Panc1 (cell line): ENCODE data around the gene PIM2. TPM values are rescaled to one million over a fixed set of nuclear protein-coding genes. Genes with fewer than 3 reads are reported as not detected.

Experiments used
- ATAC-seq: fragments of 200-7000 bp; cut with Tn5 transposase; 2 replicates; pipeline ENCODE4 v1.9.1; 2020; ENCODE audit warnings: mild to moderate bottlenecking, moderate library complexity
- BruUV-seq: library from RNA; stranded (reverse); fragments of 400-500 nt; replicated peaks from 2 replicates; lab custom pipeline; 2021; lab: Mats Ljungman, UMichigan
- CTCF ChIA-PET: fragments of 300-600 bp; sonication (Branson Sonifier 250); formaldehyde crosslinking; loops from one replicate; lab custom pipeline; 2022; ENCODE audit warnings: antibody characterized with exemption; lab: Charles Lee
- POLR2A ChIA-PET: fragments of 300-600 bp; sonication (Branson Sonifier 250); formaldehyde crosslinking; loops from one replicate; lab custom pipeline; 2022; ENCODE audit warnings: antibody characterized with exemption; lab: Charles Lee
- DNase-seq: peaks from one replicate; pipeline ENCODE4 v3.0.0-alpha.2; 2010; ENCODE audit warnings: low read depth, low spot score
- H3K27ac ChIP-seq: 2 replicates; pipeline ENCODE4 v1.5.1; 2011; ENCODE audit warnings: mild to moderate bottlenecking, low read length, inconsistent platforms
- H3K27me3 ChIP-seq: fragments of 200-500 bp; sonication (Bioruptor generic); 2 replicates; pipeline ENCODE4 v1.6.0; 2014; ENCODE audit warnings: low read length, inconsistent platforms; ENCODE audit not compliant: control insufficient read depth, insufficient read depth
- H3K36me3 ChIP-seq: fragments of 200-500 bp; sonication (Bioruptor generic); 2 replicates; pipeline ENCODE4 v1.5.1; 2014; ENCODE audit warnings: inconsistent platforms, mild to moderate bottlenecking, low read length, moderate library complexity; ENCODE audit not compliant: control insufficient read depth, insufficient read depth
- H3K4me1 ChIP-seq: 2 replicates; pipeline ENCODE4 v1.5.1; 2011; ENCODE audit warnings: inconsistent platforms, mild to moderate bottlenecking, low read length, moderate library complexity; ENCODE audit not compliant: control insufficient read depth, insufficient read depth
- H3K4me3 ChIP-seq, 2 experiments: 2 replicates each; pipeline ENCODE4 v1.5.1; 2011 to 2012; ENCODE audit warnings: low read depth in 2 of 2, low read length in 2 of 2, mild to moderate bottlenecking in 2 of 2, inconsistent platforms in 1 of 2, moderate library complexity in 1 of 2
- H3K9me3 ChIP-seq: fragments of 200-500 bp; sonication (Bioruptor generic); 2 replicates; pipeline ENCODE4 v1.5.1; 2014; ENCODE audit warnings: low read depth, mild to moderate bottlenecking, inconsistent platforms, low read length, moderate library complexity; ENCODE audit not compliant: control insufficient read depth, insufficient read depth
- CTCF ChIP-seq: fragments of 450-650 bp; IDR thresholded peaks from 2 replicates; pipeline ENCODE4 v1.5.1; 2017; ENCODE audit warnings: mild to moderate bottlenecking
- POLR2AphosphoS5 ChIP-seq: IDR thresholded peaks from 2 replicates; pipeline ENCODE4 v1.6.1; 2012; ENCODE audit warnings: mild to moderate bottlenecking, low read depth, low read length, moderate library complexity
- REST ChIP-seq, 2 experiments: IDR thresholded peaks; 2 replicates each; pipeline ENCODE4 v1.6.1; 2011 to 2012; ENCODE audit warnings: low read depth in 2 of 2, control low read depth in 1 of 2, low read length in 1 of 2, mild to moderate bottlenecking in 1 of 2, moderate library complexity in 1 of 2; ENCODE audit not compliant: insufficient read depth in 1 of 2
- SIN3A ChIP-seq: IDR thresholded peaks from 2 replicates; pipeline ENCODE4 v1.6.1; 2012; ENCODE audit warnings: low read depth, mild to moderate bottlenecking, low read length, moderate library complexity, borderline replicate concordance; ENCODE audit not compliant: insufficient read depth
- TCF7L2 ChIP-seq: IDR thresholded peaks from 2 replicates; pipeline ENCODE4 v1.6.1; 2011; ENCODE audit warnings: mild to moderate bottlenecking, low read depth, low read length, inconsistent platforms
- in situ Hi-C: cut with HindIII; loops from 2 replicates; pipeline ENCODE4 v1.10.0; 2016; ENCODE audit warnings: low sequenced_read_pairs, low pct_unique_long_range_greater_than_20kb
- intact Hi-C: fragments of 100-400 bp; cut with micrococcal nuclease; formaldehyde crosslinking; loops from one replicate; pipeline ENCODE4 v1.10.0; 2022; ENCODE audit not compliant: unreplicated experiment
- total RNA-seq: library from RNA; stranded (reverse); gene quantifications from one replicate; pipeline ENCODE4 v1.2.1, GENCODE V29; 2021; ENCODE audit not compliant: unreplicated experiment

PIM2 gene
- total RNA-seq, 1 experiment from 2014 or later: 52.6 TPM

DNA sequence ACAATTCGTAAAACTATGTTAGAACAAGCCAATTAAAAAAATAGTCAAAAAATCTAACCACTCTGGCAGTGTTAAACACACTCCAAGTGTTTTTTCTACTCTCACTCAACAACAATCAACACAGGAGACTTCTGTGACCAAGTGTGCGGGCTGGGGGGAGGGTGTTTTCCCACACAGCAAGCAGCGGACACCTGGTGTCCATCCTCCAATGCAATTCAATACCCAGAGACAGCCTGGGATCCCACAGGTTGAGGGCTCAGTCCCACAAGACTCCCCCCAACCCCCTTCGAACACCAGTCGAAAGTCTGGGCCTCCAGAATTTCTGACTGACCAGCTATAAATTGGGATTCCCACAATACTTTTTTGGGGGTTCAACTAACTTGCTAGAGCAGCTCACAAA lies 8.3 kb upstream of the PIM2 start:
- Histone ChIP-seq H3K4me1 (no peaks in the 10 kb centered on the region), H3K4me3 (no peak overlapping the region), H3K27me3 (no peaks in the 10 kb centered on the region), H3K36me3 (no peaks in the 10 kb centered on the region; the same call in 1 of the 2 replicates), H3K27ac (no peak overlapping the region), H3K9me3 (no peaks in the 10 kb centered on the region)
- in situ Hi-C loops (no loop called here), intact Hi-C loops (no loop called here)
- ATAC-seq (no peak), DNase-seq (no peak)
- BruUV-seq: no TSS peak
- ChIA-PET POLR2A (no interaction called here), CTCF (no interaction called here)
- no peak for TF ChIP-seq TCF7L2
- no peak for TF ChIP-seq CTCF
- no peak for TF ChIP-seq POLR2AphosphoS5
- no peak for TF ChIP-seq SIN3A
- no peak for TF ChIP-seq REST (IDR thresholded peaks at IDR 0.05; ENCODE audit: insufficient read depth in 1 of 2, low read depth in 2 of 2, low read length in 1 of 2)

DNA sequence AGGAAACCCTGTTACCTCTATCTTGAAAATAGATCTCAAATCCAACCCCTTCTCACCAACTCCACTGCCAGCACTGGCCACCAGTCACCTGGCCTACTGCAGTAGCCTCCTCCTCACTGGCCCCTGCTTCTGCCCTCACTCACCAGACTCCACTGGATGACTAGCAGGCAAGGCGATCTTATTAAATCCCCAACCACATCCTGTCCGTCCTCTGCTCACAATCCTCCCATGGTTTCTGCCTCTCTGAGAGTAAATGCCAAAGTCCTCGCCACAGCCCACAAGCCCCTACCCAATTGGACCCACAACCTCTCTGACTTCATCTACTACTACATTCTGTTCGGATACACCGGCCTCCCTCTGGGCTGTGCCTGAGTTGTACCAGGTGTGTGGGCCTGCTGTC lies 5.4 kb upstream of the PIM2 start:
- ChIA-PET POLR2A (interaction anchor here (0.6 kb wide), 1 partner anchor 21 kb away, joined by 20 read pairs; no protein-coding TSS in a partner anchor), CTCF (no interaction called here)
- Histone ChIP-seq H3K4me1 (peaks cover 8% of the 10 kb centered on the region; the same call in 1 of the 2 replicates), H3K27me3 (no peaks in the 10 kb centered on the region), H3K27ac (no peak overlapping the region), H3K4me3 (no peak overlapping the region), H3K9me3 (no peaks in the 10 kb centered on the region), H3K36me3 (no peaks in the 10 kb centered on the region; the same call in 1 of the 2 replicates)
- DNase-seq (no peak), ATAC-seq (no peak)
- no TSS peak for BruUV-seq
- TF ChIP-seq SIN3A (no peak), CTCF (no peak)
- in situ Hi-C loops (no loop called here), intact Hi-C loops (no loop called here)
